AG09319 (cell line): ENCODE data around the gene UBE2V1.

Experiments used
- DNase-seq: peaks from one replicate; pipeline ENCODE4 v3.0.0-alpha.2; 2010; ENCODE audit warnings: low read depth; ENCODE audit errors: extremely low read depth
- CTCF ChIP-seq: IDR thresholded peaks from 2 replicates; pipeline ENCODE4 v1.5.1; 2011; ENCODE audit warnings: low read depth, mild to moderate bottlenecking, inconsistent platforms, low read length, moderate library complexity

The UBE2V1 gene

GRCh38 chr20:50120935-50121693, 8.2 kb upstream of the UBE2V1 start:
- no peak for DNase-seq
- peak; percentile 85 for TF ChIP-seq CTCF

GRCh38 chr20:50118203-50118602, 5.3 kb upstream of the UBE2V1 start:
- no peak for TF ChIP-seq CTCF
- DNase-seq: no peak

- DNase-seq: no peak
- TF ChIP-seq CTCF: no peak
These were observed 3.5 kb upstream of the UBE2V1 start for GRCh38 chr20:50116368-50116999.

GRCh38 chr20:50115591-50116367, 2.8 kb upstream of the UBE2V1 start:
- DNase-seq: peak; percentile 92
- TF ChIP-seq CTCF: no peak

- TF ChIP-seq CTCF: no peak
- no peak for DNase-seq
These were observed 2.1 kb upstream of the UBE2V1 start for GRCh38 chr20:50115041-50115512.

- no peak for DNase-seq
- no peak for TF ChIP-seq CTCF
These were observed 672 bp upstream of the UBE2V1 start for GRCh38 chr20:50113420-50114224.
